Measurements from ENCODE around the gene FMNL2.

Gene FMNL2

GRCh38 chr2:152615177-152615576 is 280.2 kb downstream of the FMNL2 start:
- no peak for DNase-seq (ENCODE audit: low read depth in 2 of 2)

- DNase-seq (ENCODE audit: low read depth in 2 of 2): peak; percentile 46
Measured at GRCh38 chr2:152617456-152618192, 282.6 kb downstream of the FMNL2 start.

DNA sequence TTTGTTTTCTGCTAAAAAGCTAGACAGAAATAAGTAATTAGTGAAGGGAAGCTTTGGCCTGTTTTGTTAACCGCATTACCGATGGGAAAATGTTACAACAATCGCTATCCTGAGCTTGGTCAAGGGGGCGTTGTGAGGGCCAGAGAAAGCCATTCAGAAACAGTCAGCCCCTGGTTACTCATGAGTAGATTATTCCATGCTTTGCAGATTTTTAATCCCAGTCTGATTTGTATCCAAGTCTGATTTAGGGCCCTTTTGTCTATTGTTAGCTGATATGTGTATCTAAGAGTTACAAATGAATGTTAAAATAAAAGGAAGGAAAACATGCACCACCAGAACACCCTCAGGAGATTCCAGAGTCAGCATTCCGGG is 283.2 kb downstream of the FMNL2 start:
- DNase-seq (ENCODE audit: low read depth in 2 of 2): no peak

DNA sequence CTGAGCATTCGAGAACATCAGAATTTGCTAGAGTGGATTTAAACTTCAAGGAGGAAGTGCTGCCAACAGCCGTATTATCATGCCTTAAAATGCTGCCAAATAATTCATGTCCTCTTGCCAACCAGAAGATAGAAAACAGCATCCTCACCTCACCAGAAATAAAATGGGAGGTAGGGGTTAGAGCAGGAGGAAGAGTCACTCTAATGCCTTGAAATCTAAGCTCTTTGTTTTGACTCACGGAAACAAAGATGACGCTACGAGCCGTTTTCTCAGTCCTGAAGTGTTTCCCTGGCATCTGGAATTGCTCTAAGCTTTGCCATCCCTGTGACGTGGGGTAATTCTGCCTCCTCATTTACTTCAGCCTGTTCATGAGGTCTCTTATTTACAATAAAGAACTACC is 285.2 kb downstream of the FMNL2 start:
- DNase-seq (ENCODE audit: low read depth in 2 of 2): no peak

- DNase-seq (ENCODE audit: low read depth in 2 of 2): no peak
Measured at GRCh38 chr2:152620985-152621384, 286.0 kb downstream of the FMNL2 start.

DNA sequence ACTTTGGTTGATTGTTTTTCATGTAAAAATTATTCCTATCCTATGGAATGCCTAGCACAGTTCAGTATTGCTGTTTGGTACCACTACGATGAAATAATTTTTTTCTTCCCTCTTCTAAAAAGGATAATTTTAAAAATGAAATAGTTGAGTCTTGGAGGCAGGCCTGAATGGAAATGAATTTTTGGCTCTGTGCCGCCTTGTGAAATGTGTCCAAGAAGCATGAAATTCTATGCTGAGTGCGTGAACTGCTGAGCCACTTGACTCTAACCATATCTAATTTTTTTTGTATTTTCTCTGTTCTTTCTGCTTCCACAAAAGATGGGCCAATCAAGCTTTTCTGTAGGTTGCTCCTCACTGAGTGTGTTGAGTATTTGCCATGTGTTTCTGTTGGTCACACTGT is 287.2 kb downstream of the FMNL2 start:
- DNase-seq (ENCODE audit: low read depth in 2 of 2): no peak

GRCh38 chr2:152623076-152623740 is 288.2 kb downstream of the FMNL2 start:
- no peak for DNase-seq (ENCODE audit: low read depth in 2 of 2)

DNA sequence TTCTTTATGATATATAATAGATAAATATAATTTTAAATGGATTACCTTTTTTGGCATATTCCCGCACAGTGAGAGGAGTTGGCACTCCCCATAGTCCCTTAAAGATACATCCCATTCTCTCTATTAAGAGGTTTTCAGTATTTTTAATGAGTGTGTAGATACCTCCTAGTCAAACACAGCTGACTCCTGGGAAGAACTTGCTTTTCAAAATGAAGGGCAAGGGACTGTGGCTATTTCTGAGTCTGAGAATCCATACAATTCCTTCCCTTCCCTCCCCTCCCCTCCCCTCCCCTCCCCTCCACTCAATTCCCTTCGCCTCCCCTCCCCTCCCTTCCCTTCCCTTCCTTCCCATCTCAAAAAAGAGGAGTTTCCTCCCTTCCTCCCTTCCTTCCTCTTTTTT is 288.8 kb downstream of the FMNL2 start:
- no peak for DNase-seq (ENCODE audit: low read depth in 2 of 2)

DNA sequence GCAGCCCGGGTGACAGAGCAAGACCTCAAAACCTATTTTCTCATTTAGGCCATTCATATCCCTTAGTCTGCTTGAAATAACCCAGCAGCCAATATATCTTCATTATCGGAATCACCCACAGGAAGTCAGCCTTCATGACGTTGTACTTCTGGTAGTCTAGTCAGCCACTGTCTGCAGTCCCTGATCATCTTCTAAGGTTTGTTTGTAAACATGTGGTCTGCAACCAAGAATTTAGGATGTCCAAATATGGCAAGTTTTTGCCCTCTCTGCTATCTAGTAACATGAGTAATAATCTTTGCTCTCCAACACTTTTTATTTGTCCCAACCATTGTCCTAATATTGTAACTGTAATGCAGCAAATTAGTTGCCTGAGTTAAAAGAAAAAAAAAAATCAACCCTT is 289.8 kb downstream of the FMNL2 start:
- no peak for DNase-seq (ENCODE audit: low read depth in 2 of 2)

- DNase-seq (ENCODE audit: low read depth in 2 of 2): peak in 1 of 2 experiments; percentile 34
Measured at GRCh38 chr2:152626911-152627339, 292.0 kb downstream of the FMNL2 start.

DNA sequence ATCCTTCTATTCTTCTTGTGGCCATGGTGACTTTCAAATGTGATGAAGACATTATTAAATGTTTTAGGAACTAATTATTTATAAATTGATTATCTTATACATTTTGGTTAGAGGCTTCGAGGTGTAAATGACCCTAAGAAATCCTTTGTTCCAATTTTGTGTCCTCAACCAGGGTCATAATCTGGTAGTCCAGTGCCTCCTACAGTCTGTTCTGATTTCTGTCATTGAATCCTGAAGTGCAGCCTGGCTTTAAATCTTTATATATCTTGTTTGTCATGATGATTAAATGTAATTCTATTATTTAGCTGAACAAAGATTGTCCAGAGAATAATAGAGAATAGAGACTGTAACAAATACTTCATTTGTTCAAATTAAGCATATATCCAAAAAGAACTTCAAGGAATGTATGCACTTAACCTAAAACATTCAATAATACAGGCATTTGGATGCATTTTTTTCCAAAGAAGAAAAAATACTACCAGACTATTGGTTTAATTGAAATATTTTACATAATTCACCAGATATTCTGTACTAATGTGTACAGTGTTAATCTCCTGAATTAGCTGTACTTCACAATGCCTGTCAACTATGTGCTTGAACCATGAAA is 292.5 kb downstream of the FMNL2 start:
- DNase-seq (ENCODE audit: low read depth in 2 of 2): no peak

GRCh38 chr2:152629202-152629601 is 294.2 kb downstream of the FMNL2 start:
- DNase-seq (ENCODE audit: low read depth in 2 of 2): no peak

DNA sequence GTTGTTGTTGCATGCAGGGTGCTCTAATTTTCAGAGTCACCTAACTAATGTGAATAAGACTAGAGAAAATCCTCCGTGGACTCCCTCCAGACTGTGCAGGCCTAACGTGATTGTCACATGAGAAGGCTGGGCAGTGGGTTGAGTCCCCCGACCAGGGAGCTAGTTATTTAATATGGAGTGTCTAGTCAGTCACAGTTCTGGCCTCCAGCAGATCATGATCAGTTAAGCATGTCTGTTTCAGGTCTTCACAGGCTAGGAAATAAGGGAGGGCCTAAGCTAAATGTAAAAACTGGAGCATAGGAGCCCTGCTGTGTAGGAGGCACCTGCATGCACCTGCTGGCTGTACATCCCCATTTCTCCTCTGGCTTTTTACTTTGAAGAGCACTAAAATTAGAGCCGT is 295.5 kb downstream of the FMNL2 start:
- no peak for DNase-seq (ENCODE audit: low read depth in 2 of 2)

- no peak for DNase-seq (ENCODE audit: low read depth in 2 of 2)
Measured at GRCh38 chr2:152632736-152633135, 297.8 kb downstream of the FMNL2 start.

- DNase-seq (ENCODE audit: low read depth in 2 of 2): no peak
Measured at GRCh38 chr2:152635635-152636298, 300.8 kb downstream of the FMNL2 start.

GRCh38 chr2:152637251-152637650 is 302.3 kb downstream of the FMNL2 start:
- no peak for DNase-seq (ENCODE audit: low read depth in 2 of 2)

DNA sequence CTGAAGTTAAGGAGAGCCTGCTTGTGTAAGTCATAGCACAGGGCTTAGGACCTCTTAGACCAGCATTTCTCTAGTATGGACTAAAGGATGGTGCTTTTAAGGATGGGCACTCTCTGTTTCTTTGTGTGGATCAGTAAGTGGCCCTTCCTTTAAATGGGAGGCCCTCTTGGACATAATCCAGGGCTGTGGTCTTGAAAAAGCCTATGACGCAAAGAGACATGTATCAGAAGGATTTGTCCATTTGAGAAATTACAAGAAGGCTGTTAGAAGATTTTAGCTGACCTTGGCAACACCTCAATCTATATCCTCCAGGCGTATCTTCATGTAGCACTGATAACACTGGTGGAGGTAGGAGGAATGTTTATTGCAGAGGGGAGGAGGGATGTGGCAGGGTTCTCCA is 303.1 kb downstream of the FMNL2 start:
- DNase-seq (ENCODE audit: low read depth in 2 of 2): no peak

GRCh38 chr2:152638590-152638989 is 303.6 kb downstream of the FMNL2 start:
- no peak for DNase-seq (ENCODE audit: low read depth in 2 of 2)

GRCh38 chr2:152644189-152644873 is 309.4 kb downstream of the FMNL2 start:
- DNase-seq (ENCODE audit: low read depth in 2 of 2): no peak

GRCh38 chr2:152646264-152646663 is 311.3 kb downstream of the FMNL2 start:
- no peak for DNase-seq (ENCODE audit: low read depth in 2 of 2)

GRCh38 chr2:152646775-152647174 is 311.8 kb downstream of the FMNL2 start:
- DNase-seq (ENCODE audit: low read depth in 2 of 2): peak; percentile 70 to 77

DNA sequence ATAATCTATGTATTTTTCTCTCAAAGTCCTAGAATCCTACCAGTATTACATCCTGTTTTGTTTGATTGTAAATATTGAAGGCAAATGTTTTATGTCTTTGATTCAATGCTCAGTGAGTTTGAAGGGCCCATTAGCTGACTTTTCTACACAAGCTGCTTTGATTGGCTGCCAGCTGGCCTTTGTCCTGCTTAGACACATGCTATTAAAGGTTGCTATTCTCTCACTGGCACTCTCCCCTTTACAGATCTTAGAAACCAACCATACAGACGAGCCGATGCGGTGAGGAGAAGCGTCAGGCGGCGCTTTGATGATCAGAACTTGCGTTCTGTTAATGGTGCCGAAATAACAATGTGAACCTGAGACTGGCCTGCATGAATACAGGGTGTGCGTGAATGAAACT is 312.6 kb downstream of the FMNL2 start:
- DNase-seq (ENCODE audit: low read depth in 2 of 2): peak in 1 of 2 experiments; percentile 7
